Measurements from ENCODE around the gene GTF2A1. TPM values are rescaled to one million over a fixed set of nuclear protein-coding genes. Genes with fewer than 3 reads are reported as not detected.
A peak's percentile ranks its signal among the peaks of the same experiment; 100 is the strongest.

The GTF2A1 gene
- total RNA-seq, 1 experiment from 2014 or later: 49.0 TPM

DNA sequence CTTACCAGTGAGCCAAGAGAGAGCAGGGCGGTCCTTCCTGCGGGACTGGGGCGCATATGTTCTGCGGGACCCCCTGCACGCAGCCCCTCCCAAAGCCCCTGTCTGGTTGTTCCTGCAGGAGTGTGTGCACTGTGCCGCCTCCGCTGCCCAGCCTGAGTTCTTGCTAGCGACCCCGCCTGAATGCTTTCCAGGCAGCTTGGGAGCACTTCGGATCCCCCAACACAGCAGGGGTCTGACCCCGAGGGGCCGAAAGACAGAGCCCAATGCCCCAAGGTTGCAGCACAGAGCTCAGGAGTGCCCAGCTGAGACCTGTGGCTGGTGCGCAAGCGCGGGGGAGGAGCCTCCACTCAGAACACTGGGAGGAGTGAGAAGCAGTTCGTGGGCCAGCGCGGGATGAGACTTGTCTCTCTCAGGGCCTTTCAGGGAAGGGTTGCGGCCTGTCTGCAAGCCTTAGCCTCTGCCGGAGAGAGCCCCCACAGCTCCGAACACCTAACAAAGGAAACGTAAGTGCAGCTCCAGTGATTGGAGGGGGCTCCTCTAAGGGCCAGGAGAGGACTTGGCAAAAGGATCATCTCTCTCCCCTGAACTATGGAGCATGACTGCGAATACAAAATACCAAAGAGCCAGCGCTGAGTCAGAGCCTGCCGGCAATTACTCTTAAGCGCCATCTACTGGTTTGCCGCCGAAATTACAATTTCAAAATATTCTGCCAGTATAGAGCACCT lies 50.5 kb downstream of the GTF2A1 start (continued):
- TF ChIP-seq KAT7 (CRISPR knock-in tag; IDR thresholded peaks at IDR 0.05; ENCODE audit: borderline replicate concordance) (no peak), ATF1 (CRISPR knock-in tag; IDR thresholded peaks at IDR 0.05) (no peak), ZNF317 (CRISPR knock-in tag; IDR thresholded peaks at IDR 0.05; ENCODE audit: borderline replicate concordance, low read depth) (no peak)

GRCh38 chr14:81169711-81170103 lies 51.1 kb downstream of the GTF2A1 start:
- POLR2A ChIA-PET: interaction anchor here (0.9 to 2.1 kb wide), 3 partner anchors 49 to 228 kb away, joined by 3 to 12 read pairs (median 9); partner anchors contain the start of genes CEP128 and GTF2A1
- peaks cover 2% of the 10 kb centered on the region for H3K9me3 Mint-ChIP-seq
- H3K27ac Mint-ChIP-seq: peak overlapping the region; percentile 85; the same call in 1 of the 2 replicates
- no peak for DNase-seq (ENCODE audit: low spot score)
- peaks cover 6% of the 10 kb centered on the region for H3K4me1 Mint-ChIP-seq
- CTCF ChIA-PET: interaction anchor here (0.5 to 1.4 kb wide), 18 partner anchors 9 to 365 kb away, joined by 3 to 15 read pairs (median 4); partner anchors contain the start of genes CEP128 and TSHR
- no peaks in the 10 kb centered on the region for H3K36me3 Mint-ChIP-seq
- no peaks in the 10 kb centered on the region; the same call in 1 of the 2 replicates for H3K27me3 Mint-ChIP-seq (ENCODE audit: low read depth)
- ATAC-seq: peak; percentile 26
- peak overlapping the region; percentile 88 for H3K4me3 Mint-ChIP-seq
- TF ChIP-seq, protein P1, sequence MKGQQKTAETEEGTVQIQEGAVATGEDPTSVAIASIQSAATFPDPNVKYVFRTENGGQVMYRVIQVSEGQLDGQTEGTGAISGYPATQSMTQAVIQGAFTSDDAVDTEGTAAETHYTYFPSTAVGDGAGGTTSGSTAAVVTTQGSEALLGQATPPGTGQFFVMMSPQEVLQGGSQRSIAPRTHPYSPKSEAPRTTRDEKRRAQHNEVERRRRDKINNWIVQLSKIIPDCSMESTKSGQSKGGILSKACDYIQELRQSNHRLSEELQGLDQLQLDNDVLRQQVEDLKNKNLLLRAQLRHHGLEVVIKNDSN (CRISPR knock-in tag; IDR thresholded peaks at IDR 0.05): peak; percentile 7; the same call in 1 of the 2 replicates
- no peak for TF ChIP-seq FOXP1 (CRISPR knock-in tag; IDR thresholded peaks at IDR 0.05; ENCODE audit: borderline replicate concordance)

DNA sequence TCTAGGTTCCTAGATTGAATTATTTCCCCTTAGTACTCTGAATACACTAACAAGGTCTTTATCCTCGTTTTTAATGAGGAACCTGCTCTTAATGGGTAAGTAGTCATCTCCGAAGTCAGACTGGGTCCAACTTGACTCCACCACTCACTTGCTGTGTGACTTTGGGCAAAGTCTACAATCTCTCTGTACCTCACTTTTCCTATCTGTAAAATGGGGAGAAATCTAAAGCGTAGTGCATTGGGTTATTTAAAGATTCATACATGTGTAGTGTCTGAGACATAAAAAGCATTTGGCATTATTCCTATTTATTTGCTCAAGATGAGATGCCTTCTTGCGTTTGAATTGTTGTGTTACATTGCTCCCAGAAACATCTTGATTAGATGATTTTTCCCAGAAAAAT lies 51.5 kb downstream of the GTF2A1 start:
- ChIA-PET CTCF (interaction anchor here (1.0 to 1.4 kb wide), 9 partner anchors 8 to 365 kb away, joined by 3 to 15 read pairs (median 5); partner anchors contain the start of genes CEP128 and TSHR), POLR2A (interaction anchor here (1.3 to 2.1 kb wide), 2 partner anchors 49 to 52 kb away, joined by 9 to 12 read pairs; partner anchors contain the start of gene GTF2A1)
- H3K27ac Mint-ChIP-seq: no peak overlapping the region
- DNase-seq (ENCODE audit: low spot score): no peak
- no peak for ATAC-seq
- peak overlapping the region; percentile 88 for H3K4me3 Mint-ChIP-seq
- no peaks in the 10 kb centered on the region for H3K36me3 Mint-ChIP-seq
- TF ChIP-seq FOXP1 (CRISPR knock-in tag; IDR thresholded peaks at IDR 0.05; ENCODE audit: borderline replicate concordance) (no peak), NR3C1 (CRISPR knock-in tag; conservative IDR thresholded peaks at IDR 0.05; ENCODE audit: low read depth) (no peak), MXD4 (CRISPR knock-in tag; IDR thresholded peaks at IDR 0.05; ENCODE audit: borderline replicate concordance) (no peak), FOXP4 (CRISPR knock-in tag; IDR thresholded peaks at IDR 0.05) (no peak), JAZF1 (CRISPR knock-in tag; IDR thresholded peaks at IDR 0.05) (no peak), ELF4 (CRISPR knock-in tag; IDR thresholded peaks at IDR 0.05; ENCODE audit: low read depth) (no peak), FOXJ3 (CRISPR knock-in tag; IDR thresholded peaks at IDR 0.05; ENCODE audit: borderline replicate concordance) (no peak), ZNF423 (CRISPR knock-in tag; IDR thresholded peaks at IDR 0.05) (no peak), OVOL2 (CRISPR knock-in tag; IDR thresholded peaks at IDR 0.05; ENCODE audit: borderline replicate concordance) (no peak)
- TF ChIP-seq, protein P2, sequence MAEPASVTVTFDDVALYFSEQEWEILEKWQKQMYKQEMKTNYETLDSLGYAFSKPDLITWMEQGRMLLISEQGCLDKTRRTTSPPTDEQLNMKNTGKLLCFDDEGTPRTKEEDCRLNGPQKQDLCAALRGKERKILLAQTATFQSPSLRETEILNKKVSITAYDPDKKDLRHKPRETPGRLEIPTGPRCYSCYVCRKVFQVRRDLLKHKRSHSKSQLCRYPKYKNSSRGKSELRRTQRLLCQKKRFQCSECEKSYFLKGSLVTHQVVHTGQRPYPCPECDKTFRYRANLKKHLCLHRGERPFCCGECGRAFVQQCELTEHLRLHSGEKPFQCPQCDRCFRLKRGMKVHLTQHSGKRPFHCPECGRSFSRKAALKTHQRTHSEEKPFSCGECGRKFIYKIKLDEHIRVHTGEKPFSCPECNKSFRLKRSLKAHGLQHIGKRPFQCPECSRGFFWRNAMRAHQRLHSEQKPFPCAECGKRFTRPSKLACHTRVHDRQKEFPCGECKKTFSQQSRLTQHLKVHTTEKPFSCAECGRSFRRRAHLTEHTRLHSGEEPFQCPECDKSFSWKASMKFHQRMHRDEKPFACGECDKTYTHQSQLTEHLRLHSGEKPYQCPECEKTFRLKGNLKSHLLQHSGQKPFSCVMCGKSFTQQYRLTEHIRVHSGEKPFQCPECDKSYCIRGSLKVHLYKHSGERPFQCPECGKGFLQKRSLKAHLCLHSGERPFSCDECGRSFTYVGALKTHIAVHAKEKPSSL (CRISPR knock-in tag; conservative IDR thresholded peaks at IDR 0.05): no peak
- TF ChIP-seq, protein P3, sequence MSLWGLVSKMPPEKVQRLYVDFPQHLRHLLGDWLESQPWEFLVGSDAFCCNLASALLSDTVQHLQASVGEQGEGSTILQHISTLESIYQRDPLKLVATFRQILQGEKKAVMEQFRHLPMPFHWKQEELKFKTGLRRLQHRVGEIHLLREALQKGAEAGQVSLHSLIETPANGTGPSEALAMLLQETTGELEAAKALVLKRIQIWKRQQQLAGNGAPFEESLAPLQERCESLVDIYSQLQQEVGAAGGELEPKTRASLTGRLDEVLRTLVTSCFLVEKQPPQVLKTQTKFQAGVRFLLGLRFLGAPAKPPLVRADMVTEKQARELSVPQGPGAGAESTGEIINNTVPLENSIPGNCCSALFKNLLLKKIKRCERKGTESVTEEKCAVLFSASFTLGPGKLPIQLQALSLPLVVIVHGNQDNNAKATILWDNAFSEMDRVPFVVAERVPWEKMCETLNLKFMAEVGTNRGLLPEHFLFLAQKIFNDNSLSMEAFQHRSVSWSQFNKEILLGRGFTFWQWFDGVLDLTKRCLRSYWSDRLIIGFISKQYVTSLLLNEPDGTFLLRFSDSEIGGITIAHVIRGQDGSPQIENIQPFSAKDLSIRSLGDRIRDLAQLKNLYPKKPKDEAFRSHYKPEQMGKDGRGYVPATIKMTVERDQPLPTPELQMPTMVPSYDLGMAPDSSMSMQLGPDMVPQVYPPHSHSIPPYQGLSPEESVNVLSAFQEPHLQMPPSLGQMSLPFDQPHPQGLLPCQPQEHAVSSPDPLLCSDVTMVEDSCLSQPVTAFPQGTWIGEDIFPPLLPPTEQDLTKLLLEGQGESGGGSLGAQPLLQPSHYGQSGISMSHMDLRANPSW (CRISPR knock-in tag; conservative IDR thresholded peaks at IDR 0.05; ENCODE audit: low read depth): no peak
- TF ChIP-seq, protein P4, sequence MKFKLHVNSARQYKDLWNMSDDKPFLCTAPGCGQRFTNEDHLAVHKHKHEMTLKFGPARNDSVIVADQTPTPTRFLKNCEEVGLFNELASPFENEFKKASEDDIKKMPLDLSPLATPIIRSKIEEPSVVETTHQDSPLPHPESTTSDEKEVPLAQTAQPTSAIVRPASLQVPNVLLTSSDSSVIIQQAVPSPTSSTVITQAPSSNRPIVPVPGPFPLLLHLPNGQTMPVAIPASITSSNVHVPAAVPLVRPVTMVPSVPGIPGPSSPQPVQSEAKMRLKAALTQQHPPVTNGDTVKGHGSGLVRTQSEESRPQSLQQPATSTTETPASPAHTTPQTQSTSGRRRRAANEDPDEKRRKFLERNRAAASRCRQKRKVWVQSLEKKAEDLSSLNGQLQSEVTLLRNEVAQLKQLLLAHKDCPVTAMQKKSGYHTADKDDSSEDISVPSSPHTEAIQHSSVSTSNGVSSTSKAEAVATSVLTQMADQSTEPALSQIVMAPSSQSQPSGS (CRISPR knock-in tag; IDR thresholded peaks at IDR 0.05; ENCODE audit: borderline replicate concordance, low read depth): no peak
- peaks cover 8% of the 10 kb centered on the region for H3K4me1 Mint-ChIP-seq
- no peaks in the 10 kb centered on the region for H3K9me3 Mint-ChIP-seq
- no peaks in the 10 kb centered on the region; the same call in 1 of the 2 replicates for H3K27me3 Mint-ChIP-seq (ENCODE audit: low read depth)
